DMS79 (cell line): ENCODE measurements around the gene NPY4R2.
"Not testable (repeated sequence)": the region's sequence is repeated elsewhere in the genome, so short reads cannot be mapped to it uniquely, and the experiment has no call there.

Experiments
- DNase-seq: peaks from one replicate; lab custom pipeline; 2025; lab: John Stamatoyannopoulos, UW

The NPY4R2 gene

DNA sequence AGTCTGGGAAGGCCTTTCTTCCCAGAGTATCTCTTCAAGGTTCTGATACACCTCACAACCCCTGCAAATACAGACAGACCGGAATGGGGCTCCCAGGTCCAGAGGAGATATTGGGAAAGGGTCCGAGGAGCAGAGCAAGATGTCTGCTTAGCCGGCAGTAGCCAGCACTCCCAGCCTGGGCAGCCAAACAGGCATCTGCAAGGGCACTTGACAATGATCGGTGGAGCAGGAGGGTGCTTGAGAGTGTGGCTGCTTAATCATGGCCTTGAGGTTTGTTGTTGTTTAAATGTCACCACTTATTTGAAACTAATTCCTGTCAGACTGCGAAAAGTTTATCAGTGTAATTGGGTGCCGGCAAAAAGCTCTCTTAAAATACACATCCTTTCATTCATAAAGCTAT, 15.0 kb downstream of the NPY4R2 start:
- peak; percentile 28 for DNase-seq

DNA sequence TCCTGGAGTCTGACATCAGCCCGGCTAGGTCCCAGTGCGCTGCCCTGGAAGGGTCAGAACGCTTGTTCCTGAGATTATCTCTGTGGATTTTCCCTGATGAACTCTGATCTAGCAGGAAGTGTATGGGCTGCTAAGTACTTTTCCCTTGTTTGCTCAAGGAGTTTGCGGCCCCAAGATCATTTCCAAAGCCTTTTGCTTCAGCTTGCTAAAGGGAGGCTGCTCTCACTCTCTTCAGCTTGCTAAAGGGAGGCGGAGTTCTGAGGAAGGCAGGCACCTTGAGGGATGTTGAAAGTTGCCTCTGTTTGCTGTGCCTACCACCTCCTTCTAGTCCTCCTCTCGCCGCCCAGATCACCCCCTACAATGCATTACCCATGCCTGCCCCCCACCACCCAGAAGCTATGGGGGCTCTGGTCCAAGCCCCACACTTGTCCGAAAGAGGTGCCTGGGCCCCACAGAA, 18.3 kb downstream of the NPY4R2 start:
- DNase-seq = not testable (repeated sequence)

DNA sequence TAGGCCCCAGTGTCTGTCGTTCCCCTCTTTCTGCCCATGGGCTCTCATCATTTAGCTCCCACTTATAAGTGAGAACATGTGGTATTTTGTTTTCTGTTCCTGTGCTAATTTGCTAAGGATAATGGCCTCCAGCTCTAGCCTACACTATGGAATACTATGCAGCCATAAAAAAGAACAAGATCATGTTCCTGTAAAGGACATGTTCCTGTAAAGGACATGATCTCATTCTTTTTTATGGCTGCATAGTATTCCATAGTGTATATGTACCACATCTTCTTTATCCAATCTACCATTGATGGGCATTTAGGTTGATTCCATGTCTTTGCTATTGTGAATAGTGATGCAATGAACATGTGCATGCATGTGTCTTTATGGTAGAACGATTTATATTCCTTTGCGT, 19.2 kb downstream of the NPY4R2 start:
- DNase-seq = not testable (repeated sequence)

DNA sequence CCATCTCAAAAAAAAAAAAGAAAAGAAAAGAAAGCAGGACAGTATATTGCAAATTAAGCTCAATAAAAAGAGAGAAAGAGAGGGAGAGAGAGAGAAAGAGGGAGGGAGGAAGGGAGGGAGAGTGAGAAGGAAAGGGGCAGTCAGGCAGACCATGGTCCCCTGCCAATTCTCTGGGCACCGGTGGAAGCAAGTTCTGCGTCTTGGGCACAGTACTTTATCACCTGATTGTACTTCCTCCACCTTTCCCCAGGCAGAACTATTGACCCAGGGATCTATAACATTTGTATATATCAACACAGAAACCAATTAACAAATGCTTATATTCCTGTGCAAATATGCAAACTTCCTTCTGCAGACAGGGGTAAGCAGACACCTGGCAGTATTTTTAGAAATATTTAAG, 22.4 kb downstream of the NPY4R2 start:
- not testable (repeated sequence) for DNase-seq

DNA sequence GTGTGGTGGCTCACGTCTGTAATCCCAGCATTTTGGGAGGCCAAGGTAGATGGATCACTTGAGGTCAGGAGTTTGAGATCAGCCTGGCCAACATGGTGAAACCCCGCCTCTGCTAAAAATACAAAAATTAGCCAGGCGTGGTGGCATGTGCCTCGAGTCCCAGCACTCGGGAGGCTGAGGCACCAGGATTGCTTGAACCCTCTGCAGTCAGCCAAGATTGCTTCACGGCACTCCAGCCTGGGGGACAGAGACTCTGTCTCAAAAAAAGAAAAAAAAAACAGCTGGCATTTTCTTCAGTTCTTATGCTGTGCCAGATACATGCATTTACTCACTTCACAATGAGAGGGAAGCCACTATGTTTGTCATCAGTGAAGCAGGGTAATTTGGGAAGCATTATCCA, 22.9 kb downstream of the NPY4R2 start:
- not testable (repeated sequence) for DNase-seq

DNA sequence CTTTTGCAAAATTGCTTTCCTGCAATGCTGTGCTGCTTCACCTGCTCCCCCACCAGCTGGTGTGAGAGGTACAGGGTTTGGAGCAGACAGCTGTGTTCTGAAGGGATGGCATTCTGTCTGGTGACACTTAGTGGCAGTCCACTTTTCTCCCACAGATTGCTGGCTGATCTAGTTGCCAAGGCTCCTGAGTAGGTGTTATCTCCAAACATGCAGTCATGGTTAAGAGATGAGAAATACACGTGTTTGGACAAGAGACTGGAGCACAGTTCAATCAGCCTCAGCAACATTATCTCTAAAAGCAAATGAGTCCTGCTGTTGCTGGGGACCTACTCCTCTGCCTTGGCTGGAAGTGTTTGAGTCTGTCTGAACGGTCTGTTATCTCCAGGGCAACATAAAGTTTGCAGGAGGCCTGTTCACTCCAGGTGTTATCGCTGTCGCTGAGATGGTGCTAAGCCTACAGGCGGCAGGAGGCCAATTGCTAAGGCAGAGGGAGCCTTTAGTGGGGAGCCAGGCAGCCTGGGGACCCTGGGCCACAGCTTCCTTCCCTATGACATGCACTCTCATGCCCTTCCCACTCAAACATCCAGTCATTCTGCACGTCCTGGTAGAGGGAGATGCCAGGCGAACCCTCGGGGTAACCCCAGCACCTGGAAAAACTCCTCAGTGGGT, 24.0 kb downstream of the NPY4R2 start:
- DNase-seq = not testable (repeated sequence)

DNA sequence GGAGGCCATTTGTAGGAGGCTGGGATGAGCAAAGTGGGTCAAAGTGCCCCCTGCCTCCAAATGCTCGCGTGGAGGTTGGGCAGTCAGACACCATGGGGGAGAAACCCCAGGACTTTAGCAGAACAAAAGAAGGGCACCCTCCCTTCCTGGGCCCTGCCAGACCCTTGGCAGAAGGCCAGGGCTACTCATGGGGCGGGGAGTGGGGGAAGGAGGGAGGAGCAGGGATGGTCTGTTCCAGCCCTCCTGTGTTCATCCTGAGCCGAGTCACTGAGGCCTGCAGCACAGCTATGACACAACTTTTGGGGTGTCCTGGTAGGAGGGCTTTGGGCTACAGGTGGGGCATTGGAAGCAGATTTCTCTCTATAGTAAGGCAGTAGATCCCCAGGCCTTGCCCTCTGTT, 24.9 kb downstream of the NPY4R2 start:
- not testable (repeated sequence) for DNase-seq

DNA sequence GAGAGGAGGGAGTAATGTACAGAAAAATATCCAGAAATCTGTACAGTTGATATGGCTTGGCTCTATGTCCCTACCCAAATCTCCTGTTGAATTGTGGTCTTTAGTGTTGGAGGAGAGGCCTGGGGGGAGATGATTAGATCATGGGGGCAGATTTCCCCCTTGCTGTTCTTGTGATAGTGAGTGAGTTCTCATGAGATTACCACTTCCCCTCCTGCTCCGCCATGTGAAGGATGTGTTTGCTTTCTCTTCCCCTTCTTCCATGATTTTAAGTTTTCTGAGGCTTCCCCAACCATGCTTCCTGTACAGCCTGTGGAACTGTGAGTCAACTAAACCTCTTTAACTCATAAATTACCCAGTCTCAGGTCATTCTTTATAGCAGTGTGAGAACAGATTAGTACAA, 29.0 kb downstream of the NPY4R2 start:
- not testable (repeated sequence) for DNase-seq

DNA sequence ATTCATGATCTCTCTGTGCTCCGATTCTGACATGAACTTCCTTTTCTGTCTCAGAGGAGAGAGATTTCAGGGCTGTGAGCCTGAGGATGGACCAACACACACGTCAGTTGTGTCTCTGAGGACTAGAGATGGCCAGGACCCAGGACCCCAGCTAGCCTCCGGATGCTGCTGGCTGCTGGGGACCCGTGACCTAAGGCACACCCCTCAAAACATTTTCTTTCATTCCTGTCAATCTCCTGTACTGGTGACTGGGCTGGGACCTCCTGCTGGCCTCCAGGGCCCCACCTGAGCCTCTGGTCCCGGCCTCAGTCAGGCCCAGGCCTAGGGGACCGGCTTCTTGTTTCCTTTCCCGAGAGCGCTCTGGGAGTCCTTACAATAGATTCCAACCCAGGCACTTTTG, 38.7 kb downstream of the NPY4R2 start:
- not testable (repeated sequence) for DNase-seq

DNA sequence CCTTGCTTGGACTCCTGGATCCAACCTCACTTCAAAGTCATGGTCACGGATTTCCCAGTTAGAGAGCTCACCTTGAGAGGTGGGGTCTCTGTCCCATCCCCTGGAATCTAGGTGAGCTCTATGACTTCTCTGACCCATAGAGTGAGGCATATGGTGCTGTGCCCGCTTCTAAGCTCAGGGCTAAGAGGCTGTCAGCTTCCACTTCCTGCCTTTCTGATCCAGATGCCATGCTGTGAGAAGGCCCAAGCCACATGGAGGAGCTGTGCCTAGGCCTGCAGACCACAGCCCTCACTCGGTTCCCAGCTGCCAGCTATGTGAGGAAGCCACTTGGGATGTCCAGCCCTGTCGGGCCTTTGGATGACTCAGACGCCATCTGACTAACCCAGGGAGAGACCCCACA, 41.2 kb downstream of the NPY4R2 start:
- DNase-seq = not testable (repeated sequence)

DNA sequence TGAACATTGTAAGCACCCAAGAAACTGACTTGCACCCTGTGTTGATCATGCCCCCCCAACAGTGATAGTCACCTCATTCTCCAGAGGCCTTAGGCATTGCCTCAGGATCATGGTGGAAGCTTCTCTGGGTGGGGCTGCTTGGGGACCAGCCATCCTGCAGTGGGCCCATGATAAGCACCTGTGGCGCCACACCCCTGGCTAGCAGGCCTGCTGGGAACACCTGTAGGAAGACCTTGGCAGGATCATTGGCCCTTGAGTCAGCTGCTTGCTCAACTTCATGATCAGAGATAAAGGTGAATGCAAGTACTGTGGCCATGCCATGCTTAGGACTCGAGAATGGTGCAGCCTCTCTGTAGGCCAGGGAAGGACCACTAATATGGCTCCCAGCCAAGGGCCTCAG, 42.2 kb downstream of the NPY4R2 start:
- DNase-seq = not testable (repeated sequence)

DNA sequence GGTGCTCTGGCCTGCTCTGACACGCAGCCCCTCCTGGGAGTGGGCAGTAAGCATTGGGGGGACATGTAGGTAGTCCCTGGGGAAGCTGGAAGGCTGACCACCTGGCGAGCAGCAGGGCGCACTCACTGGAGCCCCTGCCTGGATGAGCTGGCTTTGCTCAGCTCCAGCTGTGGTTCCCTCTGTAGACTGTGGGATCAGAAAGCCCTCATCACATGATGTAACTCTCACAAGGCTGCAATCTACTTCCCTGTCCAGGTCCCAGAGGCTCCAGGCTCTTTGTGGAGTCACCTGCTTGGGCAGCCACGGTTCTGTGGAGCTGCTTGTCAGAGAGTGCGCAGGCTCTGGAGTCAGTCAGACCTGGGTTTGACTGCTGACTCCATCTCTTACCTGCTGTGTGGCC, 44.3 kb downstream of the NPY4R2 start:
- DNase-seq = not testable (repeated sequence)

DNA sequence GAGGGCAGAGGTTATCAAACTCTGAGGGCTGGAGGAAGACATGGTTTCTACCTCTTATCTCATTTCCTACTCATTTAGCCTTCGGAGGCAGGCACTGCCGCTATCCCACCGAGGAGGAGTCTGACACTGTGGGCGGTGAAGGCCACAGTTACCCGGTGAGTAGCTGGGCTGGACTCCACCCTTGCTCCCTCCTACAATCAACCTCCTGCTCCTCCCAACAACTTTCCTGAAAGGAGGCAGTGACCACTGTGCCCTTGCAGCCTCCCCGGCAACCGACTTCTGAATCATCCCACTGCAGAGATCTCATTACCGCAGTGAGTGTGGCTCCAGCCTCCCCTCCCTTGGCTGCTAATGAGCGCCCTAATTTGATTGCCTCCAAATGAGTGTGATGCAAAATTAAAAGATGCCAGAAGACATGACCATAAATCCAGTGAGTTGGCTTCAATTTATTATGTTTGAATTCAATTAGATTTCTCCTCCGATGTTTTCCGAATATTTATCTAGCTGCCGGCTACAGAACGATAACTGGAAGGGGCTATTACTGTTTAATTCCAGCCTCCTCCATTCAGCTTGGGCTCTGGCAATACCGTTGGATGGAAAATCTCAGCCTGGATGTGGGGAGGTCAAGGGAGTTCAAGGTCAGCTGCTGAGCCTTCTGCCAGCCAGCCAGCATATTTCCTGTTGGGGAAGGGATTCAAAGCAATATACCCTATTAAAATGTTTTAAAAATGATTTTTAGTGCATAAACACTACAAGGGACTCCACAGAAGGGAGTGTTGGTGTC, 46.0 kb downstream of the NPY4R2 start:
- not testable (repeated sequence) for DNase-seq

DNA sequence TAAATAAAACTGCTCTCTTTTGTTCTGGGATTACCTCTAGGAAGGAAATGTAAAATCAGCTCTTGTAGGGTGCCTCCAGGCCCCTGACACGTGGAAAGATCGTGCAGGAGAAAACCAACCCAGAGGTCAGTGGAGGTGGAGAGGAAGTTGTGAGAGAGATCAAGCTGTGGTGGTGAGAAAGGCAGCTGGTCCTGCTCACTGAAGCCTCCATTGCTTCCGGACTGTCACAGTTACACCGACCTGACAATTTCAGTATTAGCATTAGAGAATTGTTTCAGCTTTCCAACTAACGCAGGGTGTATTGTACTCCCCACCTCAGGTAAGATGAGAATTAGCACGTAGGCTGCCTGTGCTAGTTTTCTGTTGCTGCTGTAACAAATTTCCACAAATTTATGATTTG, 50.5 kb downstream of the NPY4R2 start:
- not testable (repeated sequence) for DNase-seq

DNA sequence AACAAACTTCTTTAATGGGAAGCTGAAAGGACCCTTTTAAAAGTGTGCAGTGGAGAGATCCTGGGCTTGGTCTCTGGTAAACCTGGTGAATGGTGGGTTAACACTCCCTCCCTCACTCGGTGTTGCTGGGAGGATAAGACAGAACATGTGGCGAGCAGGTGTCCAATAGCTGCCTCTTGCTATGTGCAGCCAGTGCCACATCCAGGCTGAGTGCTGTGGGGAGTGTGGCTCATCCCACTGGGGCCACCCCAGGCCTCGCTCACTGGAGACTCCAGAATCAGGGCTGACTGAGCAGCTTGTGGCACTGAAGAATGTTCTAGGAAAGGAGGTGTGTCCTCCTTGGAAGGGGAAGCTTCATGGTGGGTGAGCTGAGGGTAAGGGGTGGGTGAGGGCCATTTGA, 51.6 kb downstream of the NPY4R2 start:
- DNase-seq = not testable (repeated sequence)

DNA sequence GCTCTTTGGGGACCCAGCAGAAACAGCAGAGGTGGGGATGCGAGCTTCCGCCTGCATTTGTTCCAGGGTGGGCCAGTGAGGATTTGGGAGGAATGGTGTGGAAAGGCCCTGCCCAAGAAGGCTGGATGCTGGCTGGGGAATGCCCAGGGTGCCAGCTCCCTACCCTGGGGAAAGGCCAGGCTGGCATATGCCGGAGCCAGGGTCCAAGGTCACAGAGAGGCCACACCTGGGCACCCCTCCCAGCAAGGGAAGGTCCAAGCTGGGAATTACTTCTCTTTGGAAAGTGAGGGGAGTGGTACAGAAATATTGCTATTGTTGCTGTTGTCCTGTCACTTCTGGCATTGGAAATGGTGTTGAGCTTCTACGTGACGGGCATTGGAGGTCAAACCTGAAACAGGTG, 53.1 kb downstream of the NPY4R2 start:
- not testable (repeated sequence) for DNase-seq

DNA sequence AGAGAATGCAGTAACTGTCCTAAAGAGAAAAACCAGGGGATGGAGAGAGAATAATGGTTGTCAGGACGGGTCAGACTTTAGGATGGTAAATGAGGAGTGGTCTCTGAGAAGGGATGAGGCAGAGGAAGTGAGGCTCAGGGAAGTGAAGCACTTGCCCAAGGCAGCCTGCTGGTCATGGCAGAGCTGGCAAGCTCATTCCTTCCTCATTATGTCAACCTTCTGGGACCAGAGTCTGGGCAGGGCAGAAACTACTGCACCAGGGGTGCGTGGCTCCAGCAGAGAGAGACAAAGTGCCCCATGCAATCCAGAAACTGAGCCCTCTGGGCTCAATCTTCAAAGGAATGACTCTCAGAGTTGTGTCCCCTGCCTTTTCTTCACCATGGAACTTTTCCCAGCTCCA, 53.6 kb downstream of the NPY4R2 start:
- not testable (repeated sequence) for DNase-seq
